Left lung (tissue), 10 donors: ENCODE data around the gene DTL. TPM values are rescaled to one million over a fixed set of nuclear protein-coding genes. Genes with fewer than 3 reads are reported as not detected.
A peak's percentile ranks its signal among the peaks of the same experiment; 100 is the strongest.

Source experiments
- ATAC-seq: fragments of 200-7000 bp; cut with Tn5 transposase; one replicate; pipeline ENCODE4 v1.9.1; 2020; ENCODE audit warnings: moderate library complexity
- DNase-seq, 4 donors: peaks; one replicate each; pipeline ENCODE4 v3.0.0-alpha.2; 2013 to 2020
- H3K27ac ChIP-seq, 2 donors: fragments of 200-600 bp; sonication (generic) in 1 of 2; one replicate each; pipeline versions ENCODE4 v1.5.0 to v1.8.0; 2020 to 2021
- H3K27me3 ChIP-seq, 2 donors: fragments of 200-600 bp; sonication (generic) in 1 of 2; one replicate each; pipeline versions ENCODE4 v1.5.0 to v1.8.0; 2020 to 2021
- H3K36me3 ChIP-seq, 2 donors: fragments of 200-600 bp; sonication (generic) in 1 of 2; one replicate each; pipeline versions ENCODE4 v1.5.0 to v1.8.0; 2020 to 2021
- H3K4me1 ChIP-seq, 2 donors: fragments of 200-600 bp; one replicate each; pipeline ENCODE4 v1.8.0; 2021
- H3K4me3 ChIP-seq, 2 donors: fragments of 200-600 bp; sonication (generic) in 1 of 2; one replicate each; pipeline versions ENCODE4 v1.5.0 to v1.8.0; 2020 to 2021; ENCODE audit warnings: mild to moderate bottlenecking in 1 of 2
- H3K9me3 ChIP-seq, 2 donors: fragments of 200-600 bp; sonication (generic) in 1 of 2; one replicate each; pipeline versions ENCODE4 v1.5.0 to v1.8.0; 2020 to 2021
- intact Hi-C, 2 donors: fragments of 100-400 bp; cut with DNase I; formaldehyde crosslinking; loops; one replicate each; pipeline versions ENCODE4 v1.11.2 to v1.14.2; 2022
- polyA plus RNA-seq, 6 donors: library from polyadenylated mRNA; unstranded; fragments of 120-200 nt; gene quantifications; one replicate each; pipeline ENCODE4 v1.2.1, GENCODE V29; 2013; ENCODE audit not compliant: insufficient read length in 6 of 6
- total RNA-seq, 2 donors: library from RNA; stranded (reverse); fragmentation: NEBNext Ultra II Directional; extraction: Animal tissue kit (Norgen Biotek cat#: 25700); gene quantifications; one replicate each; pipeline ENCODE4 v1.2.1, GENCODE V29; 2021
- TF ChIP-seq, protein P1 (sequence below), 2 donors: fragments of 200-600 bp; sonication (generic) in 1 of 2; IDR thresholded peaks; one replicate each; pipeline versions ENCODE4 v1.5.0 to v1.8.0; 2021; ENCODE audit warnings: antibody characterized with exemption in 2 of 2
- donor health status: DM: no; HTN: yes; CAD: no.
- donor health status: DM: no; HTN: no; CAD: no.

DTL gene
- total and polyA plus RNA-seq, 8 donors, result 8.7 to 38.3 (median 28.2) TPM

DNA sequence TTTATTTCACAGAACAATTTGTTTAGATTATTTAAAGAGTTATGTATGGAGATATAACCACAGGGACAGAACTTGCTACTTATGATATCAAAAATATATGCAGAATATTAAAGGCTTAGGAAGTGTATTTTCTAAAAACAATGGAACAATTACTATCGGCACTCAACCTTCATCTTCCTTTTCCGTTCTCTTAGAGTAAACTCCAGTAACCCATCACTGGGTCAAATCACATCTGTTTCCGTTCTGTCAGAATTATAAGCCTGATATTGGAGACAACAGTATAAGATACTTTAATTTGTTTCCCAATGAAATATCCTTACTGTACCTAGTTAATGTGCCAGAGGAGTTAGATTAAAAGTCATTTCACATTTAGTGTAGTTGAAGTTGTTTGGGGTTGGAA, 32.2 kb downstream of the DTL start:
- H3K27ac ChIP-seq, result no peak overlapping the region
- H3K36me3 ChIP-seq, result peaks cover 0 to 7% of the 10 kb centered on the region in 2 donors
- H3K9me3 ChIP-seq, result no peaks in the 10 kb centered on the region
- no peak for ATAC-seq
- H3K27me3 ChIP-seq, result no peaks in the 10 kb centered on the region
- H3K4me1 ChIP-seq, result peaks cover 0 to 6% of the 10 kb centered on the region in 2 donors
- intact Hi-C loops, result loop anchor here in 1 of 2 donors (10.0 kb wide), 1 partner anchor 387 kb away; no protein-coding TSS in a partner anchor
- DNase-seq, result peak in 1 of 4 donors; percentile 31
- H3K4me3 ChIP-seq, result no peak overlapping the region
- TF ChIP-seq, protein P1, sequence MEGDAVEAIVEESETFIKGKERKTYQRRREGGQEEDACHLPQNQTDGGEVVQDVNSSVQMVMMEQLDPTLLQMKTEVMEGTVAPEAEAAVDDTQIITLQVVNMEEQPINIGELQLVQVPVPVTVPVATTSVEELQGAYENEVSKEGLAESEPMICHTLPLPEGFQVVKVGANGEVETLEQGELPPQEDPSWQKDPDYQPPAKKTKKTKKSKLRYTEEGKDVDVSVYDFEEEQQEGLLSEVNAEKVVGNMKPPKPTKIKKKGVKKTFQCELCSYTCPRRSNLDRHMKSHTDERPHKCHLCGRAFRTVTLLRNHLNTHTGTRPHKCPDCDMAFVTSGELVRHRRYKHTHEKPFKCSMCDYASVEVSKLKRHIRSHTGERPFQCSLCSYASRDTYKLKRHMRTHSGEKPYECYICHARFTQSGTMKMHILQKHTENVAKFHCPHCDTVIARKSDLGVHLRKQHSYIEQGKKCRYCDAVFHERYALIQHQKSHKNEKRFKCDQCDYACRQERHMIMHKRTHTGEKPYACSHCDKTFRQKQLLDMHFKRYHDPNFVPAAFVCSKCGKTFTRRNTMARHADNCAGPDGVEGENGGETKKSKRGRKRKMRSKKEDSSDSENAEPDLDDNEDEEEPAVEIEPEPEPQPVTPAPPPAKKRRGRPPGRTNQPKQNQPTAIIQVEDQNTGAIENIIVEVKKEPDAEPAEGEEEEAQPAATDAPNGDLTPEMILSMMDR (IDR thresholded peaks at IDR 0.05), result no peak

GRCh38 chr1:212070720-212071302, 35.3 kb downstream of the DTL start:
- peaks cover 0 to 7% of the 10 kb centered on the region in 2 donors for H3K36me3 ChIP-seq
- intact Hi-C loops, result loop anchor here in 1 of 2 donors (5.0 kb wide), 2 partner anchors 221 to 296 kb away; no protein-coding TSS in a partner anchor
- DNase-seq (peak in 2 of 4 donors; percentile 49 to 62), ATAC-seq (peak; percentile 92)
- no peaks in the 10 kb centered on the region for H3K27me3 ChIP-seq
- TF ChIP-seq, protein P1 (IDR thresholded peaks at IDR 0.05), result peak; percentile 64 to 66
- H3K9me3 ChIP-seq, result no peaks in the 10 kb centered on the region
- peaks cover 0 to 6% of the 10 kb centered on the region in 2 donors for H3K4me1 ChIP-seq
- no peak overlapping the region for H3K4me3 ChIP-seq
- no peak overlapping the region for H3K27ac ChIP-seq

DNA sequence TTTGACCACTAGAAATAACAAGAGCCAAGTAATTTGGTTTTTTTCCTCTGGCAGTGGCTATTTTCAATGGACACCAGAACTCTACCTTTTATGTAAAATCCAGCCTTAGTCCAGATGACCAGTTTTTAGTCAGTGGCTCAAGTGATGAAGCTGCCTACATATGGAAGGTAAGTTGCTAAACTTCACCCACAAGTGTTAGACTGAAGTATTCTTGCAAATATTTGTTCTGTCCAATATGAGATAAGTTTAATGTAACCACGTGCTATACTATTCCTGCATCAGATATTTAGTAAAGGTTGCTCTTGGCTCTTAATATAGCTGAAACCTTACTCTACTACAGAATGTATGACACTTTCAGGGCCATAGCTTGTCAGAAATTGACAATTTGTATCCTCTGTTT, 36.5 kb downstream of the DTL start:
- Histone ChIP-seq H3K4me3 (no peak overlapping the region), H3K27ac (no peak overlapping the region), H3K36me3 (peaks cover 0 to 3% of the 10 kb centered on the region in 2 donors), H3K27me3 (no peaks in the 10 kb centered on the region), H3K4me1 (peaks cover 0 to 6% of the 10 kb centered on the region in 2 donors), H3K9me3 (no peaks in the 10 kb centered on the region)
- intact Hi-C loops, result loop anchor here in 1 of 2 donors (5.0 kb wide), 2 partner anchors 220 to 295 kb away; no protein-coding TSS in a partner anchor
- DNase-seq (peak in 1 of 4 donors; percentile 24), ATAC-seq (peak; percentile 82)
- TF ChIP-seq, protein P1 (IDR thresholded peaks at IDR 0.05), result no peak

GRCh38 chr1:212073490-212073889, 37.9 kb downstream of the DTL start:
- intact Hi-C loops, result loop anchor here in 1 of 2 donors (5.0 kb wide), 2 partner anchors 219 to 294 kb away; no protein-coding TSS in a partner anchor
- DNase-seq, result no peak
- ATAC-seq, result no peak

DNA sequence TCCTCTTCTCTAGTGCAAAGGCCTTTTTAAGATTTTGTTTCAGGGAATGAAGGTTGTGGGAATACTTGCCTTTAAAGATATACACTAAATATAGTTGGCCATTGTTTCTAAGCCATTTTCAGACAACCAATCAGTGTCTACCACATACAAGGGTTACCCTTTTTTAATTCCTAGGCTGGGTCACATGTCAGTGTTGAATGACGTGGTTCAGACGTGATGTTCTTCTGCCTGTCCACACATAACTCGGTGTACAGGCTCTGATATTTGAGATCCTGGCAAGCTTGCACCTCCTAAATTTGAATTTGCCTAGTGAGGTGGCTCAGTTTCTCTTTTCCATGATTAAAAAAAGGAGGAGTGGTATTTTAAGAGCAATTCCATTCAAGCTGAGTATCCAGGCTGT, 38.8 kb downstream of the DTL start:
- DNase-seq, result no peak
- no peaks in the 10 kb centered on the region for H3K27me3 ChIP-seq
- H3K9me3 ChIP-seq, result no peaks in the 10 kb centered on the region
- intact Hi-C loops, result loop anchor here in 1 of 2 donors (5.0 kb wide), 2 partner anchors 218 to 293 kb away; no protein-coding TSS in a partner anchor
- TF ChIP-seq, protein P1 (IDR thresholded peaks at IDR 0.05), result no peak
- no peaks in the 10 kb centered on the region for H3K36me3 ChIP-seq
- no peak overlapping the region for H3K27ac ChIP-seq
- H3K4me1 ChIP-seq, result peaks cover 0 to 6% of the 10 kb centered on the region in 2 donors
- ATAC-seq, result no peak
- no peak overlapping the region for H3K4me3 ChIP-seq

More at GRCh38 chr1:212073490-212073889, 37.9 kb downstream of the DTL start:
- Histone ChIP-seq H3K36me3 (no peaks in the 10 kb centered on the region), H3K27me3 (no peaks in the 10 kb centered on the region), H3K4me1 (peaks cover 0 to 6% of the 10 kb centered on the region in 2 donors), H3K9me3 (no peaks in the 10 kb centered on the region), H3K4me3 (no peak overlapping the region), H3K27ac (no peak overlapping the region)
- TF ChIP-seq, protein P1 (IDR thresholded peaks at IDR 0.05), result no peak
